Glomerular endothelial cell (primary cell): ENCODE data around the gene SEPTIN5. TPM values are rescaled to one million over a fixed set of nuclear protein-coding genes. Genes with fewer than 3 reads are reported as not detected.

Experiments
- DNase-seq: peaks from one replicate; pipeline ENCODE4 v3.0.0-alpha.2; 2011; ENCODE audit warnings: low read depth, low spot score; ENCODE audit errors: extremely low read depth
- total RNA-seq: library from RNA; depleted of rRNA; stranded (reverse); fragments of >200 nt; gene quantifications from 2 replicates; pipeline ENCODE4 v1.2.3, GENCODE V29; 2015

Gene SEPTIN5
- total RNA-seq, 1 donor from 2014 or later = 18.9 TPM

GRCh38 chr22:19757985-19758895 is 43.9 kb downstream of the SEPTIN5 start:
- no peak for DNase-seq

- DNase-seq = no peak
These were observed 44.7 kb downstream of the SEPTIN5 start for GRCh38 chr22:19758896-19759426.

GRCh38 chr22:19759427-19760057 is 45.2 kb downstream of the SEPTIN5 start:
- no peak for DNase-seq

GRCh38 chr22:19760058-19760950 is 46.0 kb downstream of the SEPTIN5 start, which contains the start of gene TBX1:
Gene TBX1, plus strand, starts transcription at chr22:19760778. Its CDS starts 66 bp downstream, at chr22:19760844.
- DNase-seq = no peak

GRCh38 chr22:19760951-19761724 is 46.8 kb downstream of the SEPTIN5 start:
- DNase-seq = no peak

- DNase-seq = no peak
These were observed 47.6 kb downstream of the SEPTIN5 start for GRCh38 chr22:19761725-19762567.

GRCh38 chr22:19762568-19763457 is 48.5 kb downstream of the SEPTIN5 start:
- DNase-seq = no peak

GRCh38 chr22:19763458-19764298 is 49.4 kb downstream of the SEPTIN5 start:
- no peak for DNase-seq

GRCh38 chr22:19764299-19764593 is 49.9 kb downstream of the SEPTIN5 start:
- no peak for DNase-seq

GRCh38 chr22:19764636-19765476 is 50.6 kb downstream of the SEPTIN5 start:
- no peak for DNase-seq

- no peak for DNase-seq
These were observed 51.4 kb downstream of the SEPTIN5 start for GRCh38 chr22:19765477-19766239.

GRCh38 chr22:19766240-19766510 is 51.9 kb downstream of the SEPTIN5 start:
- DNase-seq = no peak

GRCh38 chr22:19766511-19767426 is 52.5 kb downstream of the SEPTIN5 start:
- no peak for DNase-seq

- DNase-seq = no peak
These were observed 53.4 kb downstream of the SEPTIN5 start for GRCh38 chr22:19767427-19768341.
